HFFc6 (cell line): Measurements from ENCODE around the gene TCP10L. TPM values are rescaled to one million over a fixed set of nuclear protein-coding genes. Genes with fewer than 3 reads are reported as not detected.

Experiments
- DNase-seq: peaks from one replicate; pipeline ENCODE4 v3.0.0-alpha.2; 2018
- H3K27ac Mint-ChIP-seq: 2 replicates; pipeline ENCODE4 v1.8.0; 2020; ENCODE audit warnings: mild to moderate bottlenecking, mixed read lengths
- H3K27me3 Mint-ChIP-seq: 2 replicates; pipeline ENCODE4 v1.8.0; 2021; ENCODE audit warnings: mild to moderate bottlenecking, moderate library complexity, mixed read lengths; ENCODE audit not compliant: insufficient read depth
- H3K36me3 Mint-ChIP-seq: 2 replicates; pipeline ENCODE4 v1.8.0; 2021; ENCODE audit warnings: low read depth, mixed read lengths
- H3K4me1 Mint-ChIP-seq: 2 replicates; pipeline ENCODE4 v1.8.0; 2020; ENCODE audit warnings: low read depth, mixed read lengths
- H3K4me3 Mint-ChIP-seq: 2 replicates; pipeline ENCODE4 v1.8.0; 2020; ENCODE audit warnings: mild to moderate bottlenecking, moderate library complexity, mixed read lengths
- H3K9me3 Mint-ChIP-seq: 2 replicates; pipeline ENCODE4 v1.8.0; 2020; ENCODE audit warnings: mild to moderate bottlenecking, mixed read lengths
- CTCF ChIP-seq: fragments of 200-600 bp; sonication (generic); IDR thresholded peaks from 2 replicates; pipeline ENCODE4 v1.5.0; 2021; ENCODE audit warnings: antibody characterized with exemption, mild to moderate bottlenecking
- total RNA-seq, 6 experiments: library from RNA; stranded (reverse); fragmentation: NEBNext Ultra II Directional; extraction: Animal tissue kit (Norgen Biotek cat#: 25700); gene quantifications; 2 replicates in 1 of 6; 3 replicates in 5 of 6; pipeline ENCODE4 v1.2.3, GENCODE V29; 2021

The TCP10L gene
- total RNA-seq, 6 experiments from 2014 or later = 0.14 TPM; not detected in 5

- H3K27me3 Mint-ChIP-seq = peaks cover 5% of the 10 kb centered on the region
- TF ChIP-seq CTCF = no peak
- H3K27ac Mint-ChIP-seq = peak overlapping the region; percentile 88
- DNase-seq = peak; percentile 81
- 0 out of 2 replicates have a peak, but pooled peaks cover 3% of the 10 kb centered on the region for H3K36me3 Mint-ChIP-seq
- peaks cover 42% of the 10 kb centered on the region for H3K4me1 Mint-ChIP-seq
- peak overlapping the region; percentile 52 for H3K4me3 Mint-ChIP-seq
- H3K9me3 Mint-ChIP-seq = peaks cover 4% of the 10 kb centered on the region
Observed at GRCh38 chr21:32523988-32524719, 61.2 kb downstream of the TCP10L start.

Other genes starting within 250 kb of the TCP10L start
- 10 to 100 TPM; 18.4 to 27.0 (median 22.4) TPM for gene URB1, start 192.5 kb downstream of the TCP10L start, total RNA-seq
- gene EVA1C, start 172.8 kb downstream of the TCP10L start, total RNA-seq = 10 to 100 TPM in 4 of 6 experiments, 1 to 10 TPM in 2; 2.7 to 13.8 (median 11.3) TPM
- 10 to 100 TPM; 27.5 to 45.5 (median 33.1) TPM for gene CFAP298, start 26.9 kb upstream of the TCP10L start, total RNA-seq
- 10 to 100 TPM; 14.3 to 17.9 (median 15.6) TPM for gene SYNJ1, start 142.5 kb upstream of the TCP10L start, total RNA-seq
- gene PAXBP1, start 186.2 kb upstream of the TCP10L start, total RNA-seq = 10 to 100 TPM; 11.4 to 15.6 (median 13.9) TPM